ENCODE data around the gene ELN.

GRCh38 chr7:74023786-74024185, 4.2 kb upstream of the ELN start:
- TF ChIP-seq, protein P1, sequence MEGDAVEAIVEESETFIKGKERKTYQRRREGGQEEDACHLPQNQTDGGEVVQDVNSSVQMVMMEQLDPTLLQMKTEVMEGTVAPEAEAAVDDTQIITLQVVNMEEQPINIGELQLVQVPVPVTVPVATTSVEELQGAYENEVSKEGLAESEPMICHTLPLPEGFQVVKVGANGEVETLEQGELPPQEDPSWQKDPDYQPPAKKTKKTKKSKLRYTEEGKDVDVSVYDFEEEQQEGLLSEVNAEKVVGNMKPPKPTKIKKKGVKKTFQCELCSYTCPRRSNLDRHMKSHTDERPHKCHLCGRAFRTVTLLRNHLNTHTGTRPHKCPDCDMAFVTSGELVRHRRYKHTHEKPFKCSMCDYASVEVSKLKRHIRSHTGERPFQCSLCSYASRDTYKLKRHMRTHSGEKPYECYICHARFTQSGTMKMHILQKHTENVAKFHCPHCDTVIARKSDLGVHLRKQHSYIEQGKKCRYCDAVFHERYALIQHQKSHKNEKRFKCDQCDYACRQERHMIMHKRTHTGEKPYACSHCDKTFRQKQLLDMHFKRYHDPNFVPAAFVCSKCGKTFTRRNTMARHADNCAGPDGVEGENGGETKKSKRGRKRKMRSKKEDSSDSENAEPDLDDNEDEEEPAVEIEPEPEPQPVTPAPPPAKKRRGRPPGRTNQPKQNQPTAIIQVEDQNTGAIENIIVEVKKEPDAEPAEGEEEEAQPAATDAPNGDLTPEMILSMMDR (conservative IDR thresholded peaks at IDR 0.05; ENCODE audit: low read depth, low read length): no peak
- no peak for TF ChIP-seq EZH2 (IDR thresholded peaks at IDR 0.05; ENCODE audit: borderline replicate concordance, low read depth, low read length, poor library complexity, severe bottlenecking)
